Measurements from ENCODE around the gene RAB11A.

RAB11A gene

DNA sequence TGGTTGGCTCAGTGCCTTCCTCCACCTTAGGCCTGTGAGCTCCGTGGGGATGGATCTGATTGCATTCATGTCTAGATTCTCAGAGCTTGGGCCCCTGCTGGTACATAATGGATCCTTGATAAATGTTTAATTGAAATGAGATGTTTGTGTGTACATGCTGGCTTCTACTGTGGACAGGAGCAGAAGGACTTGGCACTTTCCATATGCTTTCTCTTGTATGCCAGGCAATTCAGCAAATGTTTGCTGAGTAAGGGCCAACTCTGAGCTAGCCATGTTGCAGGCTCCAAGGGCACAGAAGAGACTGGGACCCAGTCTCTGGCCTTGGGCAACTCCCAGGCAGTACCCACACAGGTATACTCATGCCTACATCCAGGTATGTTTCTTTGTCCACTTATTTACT lies 67.0 kb downstream of the RAB11A start:
- Histone ChIP-seq H3K4me2 (ENCODE audit: low read length) (no peak overlapping the region), H3K4me1 (ENCODE audit: low read length) (no peaks in the 10 kb centered on the region), H4K20me1 (ENCODE audit: insufficient read depth, low read length) (no peaks in the 10 kb centered on the region), H3K9ac (ENCODE audit: low read length) (no peak overlapping the region), H3K4me3 (ENCODE audit: low read length) (no peak overlapping the region), H3K27me3 (ENCODE audit: low read depth, low read length) (0 out of 2 replicates have a peak, but pooled peaks cover 4% of the 10 kb centered on the region), H3K79me2 (ENCODE audit: low read length) (no peaks in the 10 kb centered on the region), H3K36me3 (replicated peaks; ENCODE audit: low read depth, low read length) (no peaks in the 10 kb centered on the region), H3K9me3 (ENCODE audit: insufficient read depth, low read length) (no peaks in the 10 kb centered on the region), H2AFZ (ENCODE audit: low read depth, low read length) (no peak overlapping the region), H3K27ac (ENCODE audit: low read length) (no peak overlapping the region)
- TF ChIP-seq, protein P1, sequence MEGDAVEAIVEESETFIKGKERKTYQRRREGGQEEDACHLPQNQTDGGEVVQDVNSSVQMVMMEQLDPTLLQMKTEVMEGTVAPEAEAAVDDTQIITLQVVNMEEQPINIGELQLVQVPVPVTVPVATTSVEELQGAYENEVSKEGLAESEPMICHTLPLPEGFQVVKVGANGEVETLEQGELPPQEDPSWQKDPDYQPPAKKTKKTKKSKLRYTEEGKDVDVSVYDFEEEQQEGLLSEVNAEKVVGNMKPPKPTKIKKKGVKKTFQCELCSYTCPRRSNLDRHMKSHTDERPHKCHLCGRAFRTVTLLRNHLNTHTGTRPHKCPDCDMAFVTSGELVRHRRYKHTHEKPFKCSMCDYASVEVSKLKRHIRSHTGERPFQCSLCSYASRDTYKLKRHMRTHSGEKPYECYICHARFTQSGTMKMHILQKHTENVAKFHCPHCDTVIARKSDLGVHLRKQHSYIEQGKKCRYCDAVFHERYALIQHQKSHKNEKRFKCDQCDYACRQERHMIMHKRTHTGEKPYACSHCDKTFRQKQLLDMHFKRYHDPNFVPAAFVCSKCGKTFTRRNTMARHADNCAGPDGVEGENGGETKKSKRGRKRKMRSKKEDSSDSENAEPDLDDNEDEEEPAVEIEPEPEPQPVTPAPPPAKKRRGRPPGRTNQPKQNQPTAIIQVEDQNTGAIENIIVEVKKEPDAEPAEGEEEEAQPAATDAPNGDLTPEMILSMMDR (IDR thresholded peaks at IDR 0.05; ENCODE audit: low read depth, low read length): no peak
- TF ChIP-seq EZH2phosphoT487 (IDR thresholded peaks at IDR 0.05; ENCODE audit: low read depth): no peak

DNA sequence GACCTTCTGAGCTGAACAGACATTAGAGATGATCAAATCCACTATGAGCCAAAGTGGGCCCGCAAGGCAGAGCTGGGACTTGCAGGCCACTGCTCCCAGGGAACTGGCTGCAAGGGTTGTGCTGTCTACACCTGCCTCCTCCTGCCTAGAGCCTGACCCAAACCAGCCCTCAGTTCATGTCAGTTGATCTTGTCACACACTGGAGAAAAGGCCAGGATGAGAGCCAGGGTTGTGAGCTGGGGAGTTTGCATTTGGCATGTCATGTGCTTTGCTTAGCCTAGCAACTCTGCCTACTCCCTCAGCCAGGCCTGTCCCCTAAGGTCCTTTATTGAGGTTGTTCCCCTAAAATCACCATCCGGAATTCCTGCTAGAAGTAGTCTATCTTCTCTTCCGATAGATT lies 67.8 kb downstream of the RAB11A start:
- Histone ChIP-seq H2AFZ (ENCODE audit: low read depth, low read length) (no peak overlapping the region), H3K4me1 (ENCODE audit: low read length) (no peaks in the 10 kb centered on the region), H3K27ac (ENCODE audit: low read length) (no peak overlapping the region), H3K27me3 (ENCODE audit: low read depth, low read length) (0 out of 2 replicates have a peak, but pooled peaks cover 4% of the 10 kb centered on the region), H4K20me1 (ENCODE audit: insufficient read depth, low read length) (no peaks in the 10 kb centered on the region), H3K9me3 (ENCODE audit: insufficient read depth, low read length) (no peaks in the 10 kb centered on the region), H3K4me2 (ENCODE audit: low read length) (no peak overlapping the region), H3K9ac (ENCODE audit: low read length) (no peak overlapping the region), H3K36me3 (replicated peaks; ENCODE audit: low read depth, low read length) (no peaks in the 10 kb centered on the region), H3K79me2 (ENCODE audit: low read length) (no peaks in the 10 kb centered on the region), H3K4me3 (ENCODE audit: low read length) (no peak overlapping the region)
- no peak for TF ChIP-seq EZH2phosphoT487 (IDR thresholded peaks at IDR 0.05; ENCODE audit: low read depth)
- TF ChIP-seq, protein P1 (IDR thresholded peaks at IDR 0.05; ENCODE audit: low read depth, low read length): no peak

DNA sequence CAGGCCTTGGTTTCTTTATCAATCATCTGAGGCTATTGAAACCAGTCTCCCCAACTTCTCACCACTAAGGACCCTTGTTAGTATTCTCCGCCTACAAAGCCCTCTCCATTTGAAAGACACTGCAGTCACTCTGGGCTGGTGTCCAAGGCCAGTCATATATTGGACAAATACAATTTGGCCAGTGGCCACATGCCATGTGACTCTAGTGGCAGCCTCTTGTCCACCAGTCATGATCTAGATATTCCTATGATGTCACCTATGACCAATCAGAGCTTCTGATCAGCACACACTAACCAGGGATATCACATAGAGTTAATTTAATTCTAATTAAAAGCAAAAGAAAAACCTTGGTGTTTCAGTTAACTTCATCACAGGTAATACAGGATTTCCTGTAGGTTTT lies 68.2 kb downstream of the RAB11A start:
- no peak overlapping the region for H3K4me2 ChIP-seq (ENCODE audit: low read length)
- 0 out of 2 replicates have a peak, but pooled peaks cover 4% of the 10 kb centered on the region for H3K27me3 ChIP-seq (ENCODE audit: low read depth, low read length)
- H3K9ac ChIP-seq (ENCODE audit: low read length): no peak overlapping the region
- H2AFZ ChIP-seq (ENCODE audit: low read depth, low read length): no peak overlapping the region
- H3K79me2 ChIP-seq (ENCODE audit: low read length): no peaks in the 10 kb centered on the region
- H3K4me3 ChIP-seq (ENCODE audit: low read length): no peak overlapping the region
- no peaks in the 10 kb centered on the region for H3K36me3 ChIP-seq (replicated peaks; ENCODE audit: low read depth, low read length)
- no peaks in the 10 kb centered on the region for H4K20me1 ChIP-seq (ENCODE audit: insufficient read depth, low read length)
- no peak overlapping the region for H3K27ac ChIP-seq (ENCODE audit: low read length)
- TF ChIP-seq, protein P1 (IDR thresholded peaks at IDR 0.05; ENCODE audit: low read depth, low read length): no peak
- no peak for TF ChIP-seq EZH2phosphoT487 (IDR thresholded peaks at IDR 0.05; ENCODE audit: low read depth)
- no peaks in the 10 kb centered on the region for H3K9me3 ChIP-seq (ENCODE audit: insufficient read depth, low read length)
- H3K4me1 ChIP-seq (ENCODE audit: low read length): no peaks in the 10 kb centered on the region

DNA sequence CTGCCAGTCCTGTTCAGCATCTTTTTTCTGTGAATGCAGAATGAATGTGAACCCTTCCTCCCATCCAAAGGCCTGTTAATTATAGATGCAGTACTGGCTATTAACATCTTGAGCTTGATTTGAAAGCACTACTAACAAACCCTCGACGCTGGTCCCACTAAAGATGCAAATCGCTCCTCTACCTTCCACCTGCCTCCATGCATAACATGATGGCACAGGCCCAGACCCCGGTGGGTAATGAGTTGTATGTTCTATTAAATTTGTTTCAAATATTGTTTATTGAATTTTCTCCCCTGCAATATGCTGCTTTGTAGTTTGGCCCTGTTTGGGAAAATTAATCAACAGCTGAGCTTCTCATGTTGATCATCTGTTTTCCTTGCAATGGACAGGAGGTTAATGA lies 69.3 kb downstream of the RAB11A start:
- Histone ChIP-seq H3K9ac (ENCODE audit: low read length) (no peak overlapping the region), H3K36me3 (replicated peaks; ENCODE audit: low read depth, low read length) (no peaks in the 10 kb centered on the region), H3K4me1 (ENCODE audit: low read length) (no peaks in the 10 kb centered on the region), H4K20me1 (ENCODE audit: insufficient read depth, low read length) (no peaks in the 10 kb centered on the region), H3K9me3 (ENCODE audit: insufficient read depth, low read length) (no peaks in the 10 kb centered on the region), H3K4me2 (ENCODE audit: low read length) (no peak overlapping the region), H3K27ac (ENCODE audit: low read length) (no peak overlapping the region), H2AFZ (ENCODE audit: low read depth, low read length) (no peak overlapping the region), H3K79me2 (ENCODE audit: low read length) (no peaks in the 10 kb centered on the region), H3K27me3 (ENCODE audit: low read depth, low read length) (0 out of 2 replicates have a peak, but pooled peaks cover 4% of the 10 kb centered on the region), H3K4me3 (ENCODE audit: low read length) (no peak overlapping the region)
- TF ChIP-seq, protein P1 (IDR thresholded peaks at IDR 0.05; ENCODE audit: low read depth, low read length): no peak
- TF ChIP-seq EZH2phosphoT487 (IDR thresholded peaks at IDR 0.05; ENCODE audit: low read depth): no peak
